WTC11 (cell line): ENCODE results near the gene LRRK2. TPM values are rescaled to one million over a fixed set of nuclear protein-coding genes. Genes with fewer than 3 reads are reported as not detected.

Experiments
- ATAC-seq: fragments of 200-7000 bp; cut with Tn5 transposase; 2 replicates; pipeline ENCODE4 v1.10.0; 2021; ENCODE audit warnings: mild to moderate bottlenecking, moderate library complexity
- CTCF ChIA-PET: fragments of 300-600 bp; sonication (Branson Sonifier 250); formaldehyde crosslinking; loops from one replicate; lab custom pipeline; 2021; ENCODE audit warnings: antibody characterized with exemption; lab: Charles Lee
- POLR2A ChIA-PET: fragments of 350-600 bp; sonication (Branson Sonifier 250); formaldehyde crosslinking; loops from one replicate; lab custom pipeline; 2021; ENCODE audit warnings: antibody characterized with exemption; lab: Charles Lee
- DNase-seq: peaks from one replicate; pipeline ENCODE4 v3.0.0; 2021; ENCODE audit warnings: low spot score
- H3K27ac Mint-ChIP-seq: 2 replicates; pipeline ENCODE4 v1.8.0; 2021; ENCODE audit warnings: mixed read lengths
- H3K27me3 Mint-ChIP-seq: 2 replicates; pipeline ENCODE4 v1.8.0; 2021; ENCODE audit warnings: low read depth, mild to moderate bottlenecking, moderate library complexity, mixed read lengths
- H3K36me3 Mint-ChIP-seq: 2 replicates; pipeline ENCODE4 v1.8.0; 2021; ENCODE audit warnings: mixed read lengths
- H3K4me1 Mint-ChIP-seq: 2 replicates; pipeline ENCODE4 v1.8.0; 2022; ENCODE audit warnings: mixed read lengths
- H3K4me3 Mint-ChIP-seq: 2 replicates; pipeline ENCODE4 v1.8.0; 2021; ENCODE audit warnings: mild to moderate bottlenecking, moderate library complexity, mixed read lengths
- H3K9me3 Mint-ChIP-seq: 2 replicates; pipeline ENCODE4 v1.8.0; 2021; ENCODE audit warnings: mixed read lengths
- CREM ChIP-seq: sonication (generic); formaldehyde crosslinking; IDR thresholded peaks from 2 replicates; pipeline ENCODE4 v1.8.1; 2022; ENCODE audit warnings: mild to moderate bottlenecking, missing genetic modification reagents, moderate library complexity
- ELF4 ChIP-seq: sonication (generic); formaldehyde crosslinking; IDR thresholded peaks from 2 replicates; pipeline ENCODE4 v1.8.1; 2022; ENCODE audit warnings: low read depth, mild to moderate bottlenecking, moderate library complexity, missing genetic modification reagents
- EMX1 ChIP-seq: fragments of 250-450 bp; sonication (Bioruptor Pico); IDR thresholded peaks from 2 replicates; pipeline ENCODE4 v1.8.0; 2021; ENCODE audit warnings: mild to moderate bottlenecking
- ESRRA ChIP-seq: sonication (generic); formaldehyde crosslinking; IDR thresholded peaks from 2 replicates; pipeline ENCODE4 v1.8.1; 2022; ENCODE audit warnings: mild to moderate bottlenecking, missing genetic modification reagents, borderline replicate concordance
- ETV6 ChIP-seq: sonication (generic); formaldehyde crosslinking; IDR thresholded peaks from 2 replicates; pipeline ENCODE4 v1.8.1; 2022; ENCODE audit warnings: mild to moderate bottlenecking, missing genetic modification reagents
- FOXJ3 ChIP-seq: sonication (generic); formaldehyde crosslinking; IDR thresholded peaks from 2 replicates; pipeline ENCODE4 v1.9.0; 2021; ENCODE audit warnings: missing genetic modification reagents, mild to moderate bottlenecking, borderline replicate concordance
- HMGA2 ChIP-seq: fragments of 250-450 bp; sonication (Bioruptor Pico); IDR thresholded peaks from 2 replicates; pipeline ENCODE4 v1.4.0; 2021; ENCODE audit warnings: mild to moderate bottlenecking, moderate library complexity
- HMGXB4 ChIP-seq: sonication (generic); formaldehyde crosslinking; IDR thresholded peaks from 2 replicates; pipeline ENCODE4 v1.8.1; 2023; ENCODE audit warnings: mild to moderate bottlenecking, moderate library complexity, missing genetic modification reagents
- KAT7 ChIP-seq: sonication (generic); formaldehyde crosslinking; IDR thresholded peaks from 2 replicates; pipeline ENCODE4 v1.8.1; 2023; ENCODE audit warnings: missing genetic modification reagents, mild to moderate bottlenecking, borderline replicate concordance
- NFATC4 ChIP-seq: fragments of 250-450 bp; sonication (Bioruptor Pico); IDR thresholded peaks from 2 replicates; pipeline ENCODE4 v1.9.0; 2021; ENCODE audit warnings: mild to moderate bottlenecking
- NR2C2 ChIP-seq: sonication (generic); formaldehyde crosslinking; IDR thresholded peaks from 2 replicates; pipeline ENCODE4 v1.8.0; 2022; ENCODE audit warnings: mild to moderate bottlenecking, missing genetic modification reagents
- PRRX2 ChIP-seq: fragments of 250-450 bp; sonication (Bioruptor Pico); IDR thresholded peaks from 2 replicates; pipeline ENCODE4 v1.8.0; 2021; ENCODE audit warnings: mild to moderate bottlenecking
- SP1 ChIP-seq: sonication (generic); formaldehyde crosslinking; conservative IDR thresholded peaks from 2 replicates; pipeline ENCODE4 v1.8.1; 2022; ENCODE audit warnings: missing genetic modification reagents
- TEAD1 ChIP-seq: sonication (generic); formaldehyde crosslinking; IDR thresholded peaks from 2 replicates; pipeline ENCODE4 v1.8.0; 2022; ENCODE audit warnings: mild to moderate bottlenecking, missing genetic modification reagents
- TEAD4 ChIP-seq: sonication (generic); formaldehyde crosslinking; IDR thresholded peaks from 2 replicates; pipeline ENCODE4 v1.8.0; 2022; ENCODE audit warnings: mild to moderate bottlenecking, missing genetic modification reagents
- ZBTB21 ChIP-seq: sonication (generic); formaldehyde crosslinking; IDR thresholded peaks from 2 replicates; pipeline ENCODE4 v1.8.1; 2023; ENCODE audit warnings: mild to moderate bottlenecking, missing genetic modification reagents, borderline replicate concordance
- ZNF121 ChIP-seq: sonication (generic); formaldehyde crosslinking; IDR thresholded peaks from 2 replicates; pipeline ENCODE4 v1.8.0; 2023; ENCODE audit warnings: missing genetic modification reagents
- ZNF232 ChIP-seq: sonication (generic); formaldehyde crosslinking; IDR thresholded peaks from 2 replicates; pipeline ENCODE4 v1.8.0; 2022; ENCODE audit warnings: mild to moderate bottlenecking, missing genetic modification reagents
- ZNF263 ChIP-seq: sonication (generic); formaldehyde crosslinking; IDR thresholded peaks from 2 replicates; pipeline ENCODE4 v1.8.1; 2022; ENCODE audit warnings: low read depth, mild to moderate bottlenecking, moderate library complexity, missing genetic modification reagents
- ZNF416 ChIP-seq: fragments of 250-450 bp; sonication (Bioruptor Pico); IDR thresholded peaks from 2 replicates; pipeline ENCODE4 v1.9.0; 2021; ENCODE audit warnings: mild to moderate bottlenecking, inconsistent platforms
- ZNF671 ChIP-seq: fragments of 250-450 bp; sonication (Bioruptor Pico); IDR thresholded peaks from 2 replicates; pipeline ENCODE4 v1.8.0; 2021; ENCODE audit warnings: mild to moderate bottlenecking
- total RNA-seq: library from RNA; stranded (reverse); gene quantifications from 3 replicates; pipeline ENCODE4 v1.2.3, GENCODE V29; 2021
- TF ChIP-seq, protein P1 (sequence below): sonication (generic); formaldehyde crosslinking; IDR thresholded peaks from 2 replicates; pipeline ENCODE4 v1.8.0; 2022; ENCODE audit warnings: mild to moderate bottlenecking, missing genetic modification reagents
- TF ChIP-seq, protein P2 (sequence below): sonication (generic); formaldehyde crosslinking; IDR thresholded peaks from 2 replicates; pipeline ENCODE4 v1.8.1; 2023; ENCODE audit warnings: mild to moderate bottlenecking, missing genetic modification reagents
- TF ChIP-seq, protein P3 (sequence below): sonication (generic); formaldehyde crosslinking; IDR thresholded peaks from 2 replicates; pipeline ENCODE4 v1.8.1; 2023; ENCODE audit warnings: mild to moderate bottlenecking, missing genetic modification reagents
- TF ChIP-seq, protein P4 (sequence below): sonication (generic); formaldehyde crosslinking; IDR thresholded peaks from 2 replicates; pipeline ENCODE4 v1.8.0; 2023; ENCODE audit warnings: missing genetic modification reagents
- TF ChIP-seq, protein P5 (sequence below): sonication (generic); formaldehyde crosslinking; IDR thresholded peaks from 2 replicates; pipeline ENCODE4 v1.8.1; 2023; ENCODE audit warnings: mild to moderate bottlenecking, missing genetic modification reagents, borderline replicate concordance

Gene LRRK2
- total RNA-seq, 1 experiment from 2014 or later, result 0.46 TPM

- TF ChIP-seq ZNF416 (no peak), ELF4 (no peak), ZNF121 (no peak), NR2C2 (CRISPR knock-in tag) (no peak), EMX1 (CRISPR knock-in tag) (no peak), ZNF671 (CRISPR knock-in tag) (no peak), PRRX2 (CRISPR knock-in tag) (no peak), NFATC4 (no peak), ETV6 (CRISPR knock-in tag) (no peak)
- TF ChIP-seq, protein P1, sequence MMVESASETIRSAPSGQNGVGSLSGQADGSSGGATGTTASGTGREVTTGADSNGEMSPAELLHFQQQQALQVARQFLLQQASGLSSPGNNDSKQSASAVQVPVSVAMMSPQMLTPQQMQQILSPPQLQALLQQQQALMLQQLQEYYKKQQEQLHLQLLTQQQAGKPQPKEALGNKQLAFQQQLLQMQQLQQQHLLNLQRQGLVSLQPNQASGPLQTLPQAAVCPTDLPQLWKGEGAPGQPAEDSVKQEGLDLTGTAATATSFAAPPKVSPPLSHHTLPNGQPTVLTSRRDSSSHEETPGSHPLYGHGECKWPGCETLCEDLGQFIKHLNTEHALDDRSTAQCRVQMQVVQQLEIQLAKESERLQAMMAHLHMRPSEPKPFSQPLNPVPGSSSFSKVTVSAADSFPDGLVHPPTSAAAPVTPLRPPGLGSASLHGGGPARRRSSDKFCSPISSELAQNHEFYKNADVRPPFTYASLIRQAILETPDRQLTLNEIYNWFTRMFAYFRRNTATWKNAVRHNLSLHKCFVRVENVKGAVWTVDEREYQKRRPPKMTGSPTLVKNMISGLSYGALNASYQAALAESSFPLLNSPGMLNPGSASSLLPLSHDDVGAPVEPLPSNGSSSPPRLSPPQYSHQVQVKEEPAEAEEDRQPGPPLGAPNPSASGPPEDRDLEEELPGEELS, result no peak
- TF ChIP-seq, all 79 proteins: peak for 0
Observed at GRCh38 chr12:40238979-40239378, 14.2 kb downstream of the LRRK2 start (continued).

GRCh38 chr12:40240779-40241178, 16.0 kb downstream of the LRRK2 start:
- DNase-seq (no peak), ATAC-seq (no peak)
- Mint-ChIP-seq H3K27ac (no peak overlapping the region), H3K4me1 (no peaks in the 10 kb centered on the region), H3K9me3 (no peaks in the 10 kb centered on the region), H3K27me3 (no peaks in the 10 kb centered on the region), H3K4me3 (no peak overlapping the region), H3K36me3 (no peaks in the 10 kb centered on the region)
- ChIA-PET CTCF (no interaction called here), POLR2A (no interaction called here)
- TF ChIP-seq KAT7 (CRISPR knock-in tag), result no peak
- no peak for TF ChIP-seq ZNF232 (CRISPR knock-in tag)
- no peak for TF ChIP-seq CREM (CRISPR knock-in tag)
- TF ChIP-seq ZNF263 (CRISPR knock-in tag), result no peak
- no peak for TF ChIP-seq TEAD4 (CRISPR knock-in tag)
- TF ChIP-seq ETV6 (CRISPR knock-in tag), result no peak
- no peak for TF ChIP-seq HMGXB4 (CRISPR knock-in tag)
- no peak for TF ChIP-seq HMGA2 (CRISPR knock-in tag)
- TF ChIP-seq ESRRA (CRISPR knock-in tag), result no peak
- TF ChIP-seq, protein P2, sequence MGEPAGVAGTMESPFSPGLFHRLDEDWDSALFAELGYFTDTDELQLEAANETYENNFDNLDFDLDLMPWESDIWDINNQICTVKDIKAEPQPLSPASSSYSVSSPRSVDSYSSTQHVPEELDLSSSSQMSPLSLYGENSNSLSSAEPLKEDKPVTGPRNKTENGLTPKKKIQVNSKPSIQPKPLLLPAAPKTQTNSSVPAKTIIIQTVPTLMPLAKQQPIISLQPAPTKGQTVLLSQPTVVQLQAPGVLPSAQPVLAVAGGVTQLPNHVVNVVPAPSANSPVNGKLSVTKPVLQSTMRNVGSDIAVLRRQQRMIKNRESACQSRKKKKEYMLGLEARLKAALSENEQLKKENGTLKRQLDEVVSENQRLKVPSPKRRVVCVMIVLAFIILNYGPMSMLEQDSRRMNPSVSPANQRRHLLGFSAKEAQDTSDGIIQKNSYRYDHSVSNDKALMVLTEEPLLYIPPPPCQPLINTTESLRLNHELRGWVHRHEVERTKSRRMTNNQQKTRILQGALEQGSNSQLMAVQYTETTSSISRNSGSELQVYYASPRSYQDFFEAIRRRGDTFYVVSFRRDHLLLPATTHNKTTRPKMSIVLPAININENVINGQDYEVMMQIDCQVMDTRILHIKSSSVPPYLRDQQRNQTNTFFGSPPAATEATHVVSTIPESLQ (CRISPR knock-in tag), result no peak
- no peak for TF ChIP-seq SP1 (CRISPR knock-in tag)

DNA sequence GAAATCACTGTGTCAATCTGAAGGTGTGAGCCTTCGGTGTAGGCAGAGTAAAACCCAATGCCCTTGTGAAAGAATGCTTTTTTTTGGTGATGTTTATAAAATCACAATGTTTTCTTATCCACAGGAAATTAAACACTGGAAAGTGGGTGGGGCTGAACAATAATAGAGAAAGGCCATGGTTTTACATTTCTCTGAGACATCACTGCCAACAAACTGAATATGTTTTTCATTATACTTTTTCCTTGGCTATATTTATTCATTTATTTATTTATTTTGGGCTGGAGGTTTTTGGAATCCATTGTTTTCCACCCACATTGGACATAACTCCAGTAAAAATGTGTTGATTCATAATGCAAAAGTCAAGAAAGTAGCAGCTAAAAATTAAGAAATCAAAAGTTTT, 16.9 kb downstream of the LRRK2 start:
- H3K4me3 Mint-ChIP-seq, result no peak overlapping the region
- H3K4me1 Mint-ChIP-seq, result no peaks in the 10 kb centered on the region
- H3K9me3 Mint-ChIP-seq, result no peaks in the 10 kb centered on the region
- no peak for DNase-seq
- POLR2A ChIA-PET, result no interaction called here
- no peaks in the 10 kb centered on the region for H3K27me3 Mint-ChIP-seq
- ATAC-seq, result no peak
- H3K36me3 Mint-ChIP-seq, result no peaks in the 10 kb centered on the region
- CTCF ChIA-PET, result no interaction called here
- H3K27ac Mint-ChIP-seq, result no peak overlapping the region
- TF ChIP-seq, protein P3, sequence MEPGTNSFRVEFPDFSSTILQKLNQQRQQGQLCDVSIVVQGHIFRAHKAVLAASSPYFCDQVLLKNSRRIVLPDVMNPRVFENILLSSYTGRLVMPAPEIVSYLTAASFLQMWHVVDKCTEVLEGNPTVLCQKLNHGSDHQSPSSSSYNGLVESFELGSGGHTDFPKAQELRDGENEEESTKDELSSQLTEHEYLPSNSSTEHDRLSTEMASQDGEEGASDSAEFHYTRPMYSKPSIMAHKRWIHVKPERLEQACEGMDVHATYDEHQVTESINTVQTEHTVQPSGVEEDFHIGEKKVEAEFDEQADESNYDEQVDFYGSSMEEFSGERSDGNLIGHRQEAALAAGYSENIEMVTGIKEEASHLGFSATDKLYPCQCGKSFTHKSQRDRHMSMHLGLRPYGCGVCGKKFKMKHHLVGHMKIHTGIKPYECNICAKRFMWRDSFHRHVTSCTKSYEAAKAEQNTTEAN (CRISPR knock-in tag), result no peak
- TF ChIP-seq, protein P4, sequence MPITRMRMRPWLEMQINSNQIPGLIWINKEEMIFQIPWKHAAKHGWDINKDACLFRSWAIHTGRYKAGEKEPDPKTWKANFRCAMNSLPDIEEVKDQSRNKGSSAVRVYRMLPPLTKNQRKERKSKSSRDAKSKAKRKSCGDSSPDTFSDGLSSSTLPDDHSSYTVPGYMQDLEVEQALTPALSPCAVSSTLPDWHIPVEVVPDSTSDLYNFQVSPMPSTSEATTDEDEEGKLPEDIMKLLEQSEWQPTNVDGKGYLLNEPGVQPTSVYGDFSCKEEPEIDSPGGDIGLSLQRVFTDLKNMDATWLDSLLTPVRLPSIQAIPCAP (CRISPR knock-in tag), result no peak
- TF ChIP-seq TEAD4 (CRISPR knock-in tag) (no peak), FOXJ3 (CRISPR knock-in tag) (no peak), TEAD1 (no peak), EMX1 (CRISPR knock-in tag) (no peak), ZBTB21 (CRISPR knock-in tag) (no peak), HMGA2 (CRISPR knock-in tag) (no peak), ELF4 (no peak)
- TF ChIP-seq, protein P5, sequence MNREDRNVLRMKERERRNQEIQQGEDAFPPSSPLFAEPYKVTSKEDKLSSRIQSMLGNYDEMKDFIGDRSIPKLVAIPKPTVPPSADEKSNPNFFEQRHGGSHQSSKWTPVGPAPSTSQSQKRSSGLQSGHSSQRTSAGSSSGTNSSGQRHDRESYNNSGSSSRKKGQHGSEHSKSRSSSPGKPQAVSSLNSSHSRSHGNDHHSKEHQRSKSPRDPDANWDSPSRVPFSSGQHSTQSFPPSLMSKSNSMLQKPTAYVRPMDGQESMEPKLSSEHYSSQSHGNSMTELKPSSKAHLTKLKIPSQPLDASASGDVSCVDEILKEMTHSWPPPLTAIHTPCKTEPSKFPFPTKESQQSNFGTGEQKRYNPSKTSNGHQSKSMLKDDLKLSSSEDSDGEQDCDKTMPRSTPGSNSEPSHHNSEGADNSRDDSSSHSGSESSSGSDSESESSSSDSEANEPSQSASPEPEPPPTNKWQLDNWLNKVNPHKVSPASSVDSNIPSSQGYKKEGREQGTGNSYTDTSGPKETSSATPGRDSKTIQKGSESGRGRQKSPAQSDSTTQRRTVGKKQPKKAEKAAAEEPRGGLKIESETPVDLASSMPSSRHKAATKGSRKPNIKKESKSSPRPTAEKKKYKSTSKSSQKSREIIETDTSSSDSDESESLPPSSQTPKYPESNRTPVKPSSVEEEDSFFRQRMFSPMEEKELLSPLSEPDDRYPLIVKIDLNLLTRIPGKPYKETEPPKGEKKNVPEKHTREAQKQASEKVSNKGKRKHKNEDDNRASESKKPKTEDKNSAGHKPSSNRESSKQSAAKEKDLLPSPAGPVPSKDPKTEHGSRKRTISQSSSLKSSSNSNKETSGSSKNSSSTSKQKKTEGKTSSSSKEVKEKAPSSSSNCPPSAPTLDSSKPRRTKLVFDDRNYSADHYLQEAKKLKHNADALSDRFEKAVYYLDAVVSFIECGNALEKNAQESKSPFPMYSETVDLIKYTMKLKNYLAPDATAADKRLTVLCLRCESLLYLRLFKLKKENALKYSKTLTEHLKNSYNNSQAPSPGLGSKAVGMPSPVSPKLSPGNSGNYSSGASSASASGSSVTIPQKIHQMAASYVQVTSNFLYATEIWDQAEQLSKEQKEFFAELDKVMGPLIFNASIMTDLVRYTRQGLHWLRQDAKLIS (CRISPR knock-in tag), result no peak
